Measurements from ENCODE around the gene C17orf113.
"Not testable (repeated sequence)": the region's sequence is repeated elsewhere in the genome, so short reads cannot be mapped to it uniquely, and the experiment has no call there.

The C17orf113 gene

DNA sequence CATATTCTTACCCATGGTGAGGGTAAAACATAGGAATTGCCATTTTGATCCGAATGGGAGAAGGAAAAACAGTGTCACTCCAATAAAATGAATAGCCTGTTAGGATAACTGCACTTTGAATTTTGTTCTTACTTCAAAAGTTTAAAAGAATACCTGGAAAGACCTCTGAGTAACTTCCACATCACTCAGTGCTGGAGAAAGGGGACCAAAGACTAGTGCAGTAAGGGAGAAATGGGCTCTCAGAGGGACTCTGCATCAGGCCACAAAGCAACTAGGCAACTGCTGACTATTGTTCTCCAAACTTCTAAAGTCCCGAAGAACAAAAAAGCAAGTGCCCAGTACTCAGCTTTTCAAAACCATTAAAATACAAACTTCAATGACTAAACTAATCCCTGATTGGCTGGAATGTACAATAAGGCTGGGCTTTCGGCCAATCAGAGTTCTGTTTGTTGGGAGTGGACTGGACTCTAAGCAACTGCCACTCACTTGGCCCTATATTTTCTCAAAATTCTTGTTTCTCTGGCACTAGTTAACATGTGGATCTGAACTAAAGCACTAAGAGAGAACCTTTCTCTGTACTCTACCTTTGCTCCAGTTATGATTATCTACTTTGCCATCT, 39.4 kb downstream of the C17orf113 start:
- WGBS = 91% methylated on average over 3 of the region's 3 CpGs
- H3K4me1 ChIP-seq (ENCODE audit: insufficient read depth, low read length) = peaks cover 33% of the 10 kb centered on the region
- H3K27me3 ChIP-seq (ENCODE audit: insufficient read depth, low read length) = no peaks in the 10 kb centered on the region
- peaks cover 9% of the 10 kb centered on the region; the same call in 1 of the 2 replicates for H3K36me3 ChIP-seq (ENCODE audit: insufficient read depth, low read length)
- peak overlapping the region; percentile 26; the same call in 1 of the 2 replicates for H3K9ac ChIP-seq (ENCODE audit: low read depth, low read length)
- no peaks in the 10 kb centered on the region for H3K9me3 ChIP-seq (ENCODE audit: insufficient read depth, low read depth, low read length)
- no peak overlapping the region for H3K4me3 ChIP-seq (ENCODE audit: low read length)
- peak overlapping the region; percentile 89 for H3K27ac ChIP-seq (ENCODE audit: low read depth, low read length)

GRCh38 chr17:42010266-42010680, 40.1 kb downstream of the C17orf113 start:
- not testable (repeated sequence) for H3K4me3 ChIP-seq (ENCODE audit: low read length); H3K27me3 ChIP-seq (ENCODE audit: insufficient read depth, low read length); H3K9ac ChIP-seq (ENCODE audit: low read depth, low read length); H3K9me3 ChIP-seq (ENCODE audit: insufficient read depth, low read depth, low read length); H3K36me3 ChIP-seq (ENCODE audit: insufficient read depth, low read length)
- 95% methylated on average over 9 of the region's 9 CpGs for WGBS
- Histone ChIP-seq H3K27ac (ENCODE audit: low read depth, low read length) (peak overlapping the region; percentile 16; the same call in 1 of the 2 replicates), H3K4me1 (ENCODE audit: insufficient read depth, low read length) (peaks cover 29% of the 10 kb centered on the region)

- H3K27ac ChIP-seq (ENCODE audit: low read depth, low read length) = no peak overlapping the region
These were observed 41.2 kb downstream of the C17orf113 start for GRCh38 chr17:42009170-42009569.

GRCh38 chr17:42005166-42005565, 45.2 kb downstream of the C17orf113 start:
- Histone ChIP-seq H3K4me3 (ENCODE audit: low read length) (no peak overlapping the region), H3K9me3 (ENCODE audit: insufficient read depth, low read depth, low read length) (no peaks in the 10 kb centered on the region), H3K27me3 (ENCODE audit: insufficient read depth, low read length) (no peaks in the 10 kb centered on the region), H3K4me1 (ENCODE audit: insufficient read depth, low read length) (no peaks in the 10 kb centered on the region), H3K9ac (ENCODE audit: low read depth, low read length) (no peak overlapping the region), H3K27ac (ENCODE audit: low read depth, low read length) (no peak overlapping the region), H3K36me3 (ENCODE audit: insufficient read depth, low read length) (peaks cover 46% of the 10 kb centered on the region)
- 96% methylated on average over 1 of the region's 1 CpG for WGBS

More at GRCh38 chr17:42009170-42009569, 41.2 kb downstream of the C17orf113 start:
- Histone ChIP-seq H3K27me3 (ENCODE audit: insufficient read depth, low read length) (no peaks in the 10 kb centered on the region), H3K4me3 (ENCODE audit: low read length) (no peak overlapping the region), H3K4me1 (ENCODE audit: insufficient read depth, low read length) (peaks cover 29% of the 10 kb centered on the region), H3K36me3 (ENCODE audit: insufficient read depth, low read length) (peaks cover 9% of the 10 kb centered on the region; the same call in 1 of the 2 replicates), H3K9ac (ENCODE audit: low read depth, low read length) (no peak overlapping the region), H3K9me3 (ENCODE audit: insufficient read depth, low read depth, low read length) (no peaks in the 10 kb centered on the region)
- WGBS = 91% methylated on average over 3 of the region's 4 CpGs

GRCh38 chr17:42002792-42003301, 47.6 kb downstream of the C17orf113 start:
- 88% methylated on average over 3 of the region's 3 CpGs for WGBS
- Histone ChIP-seq H3K36me3 (ENCODE audit: insufficient read depth, low read length) (peaks cover 58% of the 10 kb centered on the region), H3K9me3 (ENCODE audit: insufficient read depth, low read depth, low read length) (no peaks in the 10 kb centered on the region), H3K9ac (ENCODE audit: low read depth, low read length) (no peak overlapping the region), H3K4me1 (ENCODE audit: insufficient read depth, low read length) (no peaks in the 10 kb centered on the region), H3K27ac (ENCODE audit: low read depth, low read length) (no peak overlapping the region), H3K27me3 (ENCODE audit: insufficient read depth, low read length) (no peaks in the 10 kb centered on the region), H3K4me3 (ENCODE audit: low read length) (no peak overlapping the region)

- no peaks in the 10 kb centered on the region for H3K4me1 ChIP-seq (ENCODE audit: insufficient read depth, low read length)
- no peak overlapping the region for H3K9ac ChIP-seq (ENCODE audit: low read depth, low read length)
- no peaks in the 10 kb centered on the region for H3K9me3 ChIP-seq (ENCODE audit: insufficient read depth, low read depth, low read length)
- peaks cover 63% of the 10 kb centered on the region for H3K36me3 ChIP-seq (ENCODE audit: insufficient read depth, low read length)
- H3K4me3 ChIP-seq (ENCODE audit: low read length) = no peak overlapping the region
- no peaks in the 10 kb centered on the region for H3K27me3 ChIP-seq (ENCODE audit: insufficient read depth, low read length)
- H3K27ac ChIP-seq (ENCODE audit: low read depth, low read length) = no peak overlapping the region
- WGBS = 94% methylated on average over 6 of the region's 7 CpGs
These were observed 48.1 kb downstream of the C17orf113 start for GRCh38 chr17:42002175-42002791.

GRCh38 chr17:42001729-42002128, 48.7 kb downstream of the C17orf113 start:
- WGBS = 80% methylated on average over 1 of the region's 2 CpGs
- no peaks in the 10 kb centered on the region for H3K4me1 ChIP-seq (ENCODE audit: insufficient read depth, low read length)
- no peak overlapping the region for H3K27ac ChIP-seq (ENCODE audit: low read depth, low read length)
- H3K9ac ChIP-seq (ENCODE audit: low read depth, low read length) = no peak overlapping the region
- no peak overlapping the region for H3K4me3 ChIP-seq (ENCODE audit: low read length)
- H3K9me3 ChIP-seq (ENCODE audit: insufficient read depth, low read depth, low read length) = no peaks in the 10 kb centered on the region
- H3K27me3 ChIP-seq (ENCODE audit: insufficient read depth, low read length) = no peaks in the 10 kb centered on the region
- peaks cover 69% of the 10 kb centered on the region for H3K36me3 ChIP-seq (ENCODE audit: insufficient read depth, low read length)

GRCh38 chr17:42000413-42001133, 49.8 kb downstream of the C17orf113 start:
- Histone ChIP-seq H3K27me3 (ENCODE audit: insufficient read depth, low read length) (no peaks in the 10 kb centered on the region), H3K4me1 (ENCODE audit: insufficient read depth, low read length) (no peaks in the 10 kb centered on the region), H3K4me3 (ENCODE audit: low read length) (no peak overlapping the region), H3K9ac (ENCODE audit: low read depth, low read length) (no peak overlapping the region), H3K27ac (ENCODE audit: low read depth, low read length) (no peak overlapping the region), H3K36me3 (ENCODE audit: insufficient read depth, low read length) (peaks cover 80% of the 10 kb centered on the region), H3K9me3 (ENCODE audit: insufficient read depth, low read depth, low read length) (no peaks in the 10 kb centered on the region)
- WGBS = 96% methylated on average over 2 of the region's 3 CpGs

GRCh38 chr17:41998497-41998896, 51.9 kb downstream of the C17orf113 start:
- H3K4me1 ChIP-seq (ENCODE audit: insufficient read depth, low read length) = no peaks in the 10 kb centered on the region
- H3K36me3 ChIP-seq (ENCODE audit: insufficient read depth, low read length) = peaks cover 91% of the 10 kb centered on the region

GRCh38 chr17:41996855-41997164, 53.6 kb downstream of the C17orf113 start:
- Histone ChIP-seq H3K36me3 (ENCODE audit: insufficient read depth, low read length) (peaks cover 90% of the 10 kb centered on the region), H3K4me1 (ENCODE audit: insufficient read depth, low read length) (no peaks in the 10 kb centered on the region), H3K4me3 (ENCODE audit: low read length) (no peak overlapping the region), H3K9me3 (ENCODE audit: insufficient read depth, low read depth, low read length) (no peaks in the 10 kb centered on the region), H3K27ac (ENCODE audit: low read depth, low read length) (no peak overlapping the region), H3K9ac (ENCODE audit: low read depth, low read length) (no peak overlapping the region), H3K27me3 (ENCODE audit: insufficient read depth, low read length) (no peaks in the 10 kb centered on the region)
- 94% methylated on average over 2 of the region's 2 CpGs for WGBS

More at GRCh38 chr17:41998497-41998896, 51.9 kb downstream of the C17orf113 start:
- H3K27me3 ChIP-seq (ENCODE audit: insufficient read depth, low read length) = no peaks in the 10 kb centered on the region
- WGBS = 49% methylated on average over 2 of the region's 2 CpGs
- H3K9me3 ChIP-seq (ENCODE audit: insufficient read depth, low read depth, low read length) = no peaks in the 10 kb centered on the region
- H3K27ac ChIP-seq (ENCODE audit: low read depth, low read length) = no peak overlapping the region
- no peak overlapping the region for H3K9ac ChIP-seq (ENCODE audit: low read depth, low read length)
- no peak overlapping the region for H3K4me3 ChIP-seq (ENCODE audit: low read length)

GRCh38 chr17:41992576-41992975, 57.8 kb downstream of the C17orf113 start:
- H3K27me3 ChIP-seq (ENCODE audit: insufficient read depth, low read length) = no peaks in the 10 kb centered on the region
- no peak overlapping the region for H3K4me3 ChIP-seq (ENCODE audit: low read length)
- H3K4me1 ChIP-seq (ENCODE audit: insufficient read depth, low read length) = no peaks in the 10 kb centered on the region
- H3K9ac ChIP-seq (ENCODE audit: low read depth, low read length) = no peak overlapping the region
- no peak overlapping the region for H3K27ac ChIP-seq (ENCODE audit: low read depth, low read length)
- WGBS = 93% methylated on average over 3 of the region's 3 CpGs
- peaks cover 95% of the 10 kb centered on the region for H3K36me3 ChIP-seq (ENCODE audit: insufficient read depth, low read length)
- no peaks in the 10 kb centered on the region for H3K9me3 ChIP-seq (ENCODE audit: insufficient read depth, low read depth, low read length)
